COR-L47 (cell line): Measurements from ENCODE around the gene ATF2.
A peak's percentile ranks its signal among the peaks of the same experiment; 100 is the strongest.

Source experiments
- DNase-seq: peaks from one replicate; lab custom pipeline; 2025; lab: John Stamatoyannopoulos, UW

Gene ATF2, protein sequence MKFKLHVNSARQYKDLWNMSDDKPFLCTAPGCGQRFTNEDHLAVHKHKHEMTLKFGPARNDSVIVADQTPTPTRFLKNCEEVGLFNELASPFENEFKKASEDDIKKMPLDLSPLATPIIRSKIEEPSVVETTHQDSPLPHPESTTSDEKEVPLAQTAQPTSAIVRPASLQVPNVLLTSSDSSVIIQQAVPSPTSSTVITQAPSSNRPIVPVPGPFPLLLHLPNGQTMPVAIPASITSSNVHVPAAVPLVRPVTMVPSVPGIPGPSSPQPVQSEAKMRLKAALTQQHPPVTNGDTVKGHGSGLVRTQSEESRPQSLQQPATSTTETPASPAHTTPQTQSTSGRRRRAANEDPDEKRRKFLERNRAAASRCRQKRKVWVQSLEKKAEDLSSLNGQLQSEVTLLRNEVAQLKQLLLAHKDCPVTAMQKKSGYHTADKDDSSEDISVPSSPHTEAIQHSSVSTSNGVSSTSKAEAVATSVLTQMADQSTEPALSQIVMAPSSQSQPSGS

DNA sequence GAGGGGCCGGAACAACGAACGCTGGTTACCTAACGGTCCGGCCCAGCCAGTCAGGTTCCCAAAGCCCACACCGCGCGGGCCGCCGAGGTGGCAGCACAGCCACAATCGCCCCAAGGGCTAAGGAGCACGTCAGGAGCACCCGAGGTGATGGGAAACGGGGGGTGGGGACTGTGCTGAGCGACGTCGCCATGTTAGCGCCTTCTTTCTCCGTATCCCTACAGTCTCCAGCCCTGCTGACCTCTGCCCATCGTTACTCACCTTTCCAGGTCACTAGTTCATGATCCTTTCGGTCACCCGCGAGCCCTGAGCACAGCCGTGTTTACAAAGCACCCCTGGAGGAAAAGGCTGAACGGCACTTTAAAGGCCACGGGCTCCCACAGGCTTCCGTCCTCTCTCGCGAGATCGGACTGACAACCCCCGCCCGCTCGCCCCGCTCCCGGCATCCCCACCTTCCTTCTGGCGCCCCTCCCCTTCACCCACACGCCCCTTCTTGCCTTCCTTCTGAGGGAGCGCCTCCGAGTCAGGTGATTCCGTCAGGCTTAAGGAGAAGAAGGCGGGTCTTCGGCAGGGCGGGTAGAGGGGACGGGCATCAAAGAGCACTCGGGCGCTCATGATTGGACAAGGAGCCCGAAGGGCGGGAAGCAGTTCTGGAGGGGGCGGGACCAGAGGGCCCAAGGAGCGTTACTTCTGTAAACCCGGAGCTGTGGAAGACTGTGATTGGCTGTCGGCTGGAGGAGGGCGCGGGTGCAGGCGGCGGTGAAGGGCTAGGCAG lies at the start of gene ATF2:
TSS of gene ATF2 (minus strand) at position 412 of the 772 bp plus-strand sequence. CDS start 31,760 bp downstream, outside the sequence.
- peak; percentile 99 for DNase-seq

DNA sequence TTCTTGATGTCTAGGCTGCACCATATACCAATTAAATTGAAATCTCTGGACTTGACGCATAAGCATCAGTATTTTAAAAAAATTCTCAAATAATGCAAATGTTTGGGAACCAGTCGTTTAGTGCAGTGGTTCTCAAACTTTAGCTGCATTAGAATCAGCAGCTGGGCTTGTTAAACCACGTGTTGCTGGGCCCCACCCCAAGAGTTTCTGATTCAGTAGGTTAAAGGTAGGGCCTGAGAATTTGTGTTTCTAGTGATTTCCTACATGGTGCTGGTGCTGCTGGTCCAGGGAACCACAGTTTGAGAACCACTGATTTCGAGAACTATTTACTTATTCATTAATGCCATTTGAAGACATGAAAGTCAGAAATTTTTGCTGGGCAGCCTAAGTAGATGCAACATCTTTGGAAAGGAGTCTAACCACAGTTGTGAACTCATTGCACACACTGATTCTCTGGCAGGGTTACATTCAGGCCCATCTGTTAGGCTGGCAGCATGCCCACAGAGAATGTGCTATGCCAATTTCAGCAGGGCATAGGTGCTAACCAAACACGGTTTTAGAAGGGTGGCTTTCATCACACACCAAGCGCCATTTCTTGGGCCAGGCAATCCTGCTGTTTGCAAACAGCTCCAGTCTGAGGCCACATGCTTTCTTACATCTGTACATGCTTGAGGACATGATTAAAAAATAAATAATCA lies 39.9 kb upstream of the ATF2 start:
- peak; percentile 87 for DNase-seq

DNA sequence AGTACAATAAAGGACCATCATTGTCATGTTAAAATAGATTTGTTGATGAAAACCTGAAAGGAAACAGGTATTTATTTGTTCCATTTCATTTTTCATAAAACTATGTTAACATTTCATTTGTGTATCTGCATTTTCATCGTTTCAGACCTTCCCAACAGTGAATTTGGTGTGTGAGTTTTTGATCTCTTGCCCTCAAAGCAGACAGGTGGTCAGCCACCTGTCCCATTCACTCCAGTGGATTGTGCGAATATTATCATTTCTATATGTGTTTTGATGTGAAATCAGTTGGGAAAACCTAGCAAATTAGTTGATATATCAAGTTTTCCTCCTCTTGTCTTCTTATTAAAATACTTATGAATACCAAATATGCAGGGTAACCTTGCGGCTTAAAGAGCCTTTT lies 38.9 kb upstream of the ATF2 start:
- no peak for DNase-seq

GRCh38 chr2:175205523-175205922 lies 37.5 kb upstream of the ATF2 start:
- DNase-seq, result no peak

- peak; percentile 71 for DNase-seq
Observed at GRCh38 chr2:175203621-175204496, 35.9 kb upstream of the ATF2 start.

DNA sequence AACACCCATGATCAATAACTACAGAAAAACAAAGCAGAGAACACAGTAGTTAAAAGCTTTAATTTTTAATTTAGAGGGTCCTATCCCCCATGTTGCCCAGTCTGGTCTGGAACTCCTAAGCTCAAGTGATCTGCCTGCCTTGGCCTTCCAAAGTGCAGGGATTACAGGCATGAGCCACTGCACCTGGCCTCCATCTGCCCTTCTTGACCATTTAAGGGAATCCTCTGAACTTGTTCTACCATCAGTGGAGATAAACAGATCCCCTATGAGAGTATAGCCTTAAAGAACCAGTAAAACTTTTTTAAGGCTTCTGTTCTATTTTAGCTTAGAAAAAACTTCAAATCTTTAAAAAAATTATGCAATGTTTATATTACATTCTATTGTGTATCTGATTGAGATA lies 27.0 kb upstream of the ATF2 start:
- no peak for DNase-seq

GRCh38 chr2:175188761-175189160 lies 20.8 kb upstream of the ATF2 start:
- no peak for DNase-seq

GRCh38 chr2:175187378-175187777 lies 19.4 kb upstream of the ATF2 start:
- DNase-seq, result no peak

GRCh38 chr2:175183674-175184073 lies 15.7 kb upstream of the ATF2 start:
- DNase-seq, result no peak

GRCh38 chr2:175181877-175182308 lies 13.9 kb upstream of the ATF2 start:
- DNase-seq, result no peak

GRCh38 chr2:175181104-175181876 lies 13.3 kb upstream of the ATF2 start, which contains the start of gene ATP5MC3:
TSS of gene ATP5MC3 (minus strand) at chr2:175181710. CDS start at chr2:175181393, 317 bp downstream.
- DNase-seq, result peak; percentile 97

- DNase-seq, result peak; percentile 14
Observed at GRCh38 chr2:175180701-175181103, 12.7 kb upstream of the ATF2 start.

DNA sequence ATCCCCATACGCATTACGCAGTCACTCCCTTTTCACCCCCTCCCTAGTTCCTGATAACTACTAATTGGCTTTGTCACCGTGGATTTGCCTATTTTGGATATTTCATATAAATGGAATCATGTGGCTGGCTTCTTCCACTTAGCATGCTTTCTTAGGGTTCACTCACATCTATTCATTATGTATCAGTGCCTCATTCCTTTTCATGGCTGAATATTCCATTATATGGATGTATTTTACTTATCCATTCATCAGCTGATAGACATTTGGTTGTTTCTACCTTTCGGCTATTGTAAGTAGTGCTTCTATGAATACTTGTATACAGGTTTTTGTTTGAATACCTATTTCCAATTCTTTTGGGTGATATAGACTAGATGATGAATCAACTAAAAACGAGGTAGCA lies 8.6 kb upstream of the ATF2 start:
- no peak for DNase-seq

DNA sequence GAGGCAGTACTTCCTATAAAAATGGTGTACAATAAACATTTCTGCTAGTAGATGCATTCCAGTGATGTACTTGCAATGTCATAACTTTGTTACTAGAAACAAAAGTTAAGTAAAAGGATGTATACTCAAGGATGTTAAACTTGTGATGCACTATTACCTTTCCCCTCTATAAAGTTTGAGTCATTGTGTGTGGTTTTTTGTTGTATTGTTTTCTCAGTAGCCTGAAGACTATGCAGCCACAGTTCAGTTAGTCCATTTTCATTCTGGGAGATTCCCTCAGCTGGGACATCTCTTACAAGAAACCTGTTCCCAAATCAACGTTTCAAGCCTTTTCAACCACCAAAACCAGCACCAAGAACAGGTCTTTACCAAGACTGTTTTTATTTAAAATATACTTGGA lies 7.9 kb upstream of the ATF2 start:
- no peak for DNase-seq

DNA sequence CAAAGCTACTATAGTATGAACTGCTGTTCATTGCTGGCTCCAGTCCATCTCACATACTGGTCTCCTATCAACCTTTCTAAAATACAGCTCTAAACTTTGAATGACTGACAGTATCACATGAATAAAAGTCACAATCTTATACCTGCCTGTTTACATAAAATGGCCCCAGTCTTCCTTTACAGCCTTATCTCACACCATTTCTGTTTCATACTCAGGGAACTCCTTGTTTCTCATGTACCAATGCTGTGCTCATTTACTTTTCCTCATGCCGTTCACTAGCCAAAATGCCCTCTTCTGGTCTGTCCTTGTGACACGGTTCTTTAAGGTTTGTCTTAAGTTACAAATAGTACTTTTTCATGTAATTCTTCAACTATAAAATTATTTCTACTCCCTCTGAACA lies 7.3 kb upstream of the ATF2 start:
- DNase-seq, result no peak

DNA sequence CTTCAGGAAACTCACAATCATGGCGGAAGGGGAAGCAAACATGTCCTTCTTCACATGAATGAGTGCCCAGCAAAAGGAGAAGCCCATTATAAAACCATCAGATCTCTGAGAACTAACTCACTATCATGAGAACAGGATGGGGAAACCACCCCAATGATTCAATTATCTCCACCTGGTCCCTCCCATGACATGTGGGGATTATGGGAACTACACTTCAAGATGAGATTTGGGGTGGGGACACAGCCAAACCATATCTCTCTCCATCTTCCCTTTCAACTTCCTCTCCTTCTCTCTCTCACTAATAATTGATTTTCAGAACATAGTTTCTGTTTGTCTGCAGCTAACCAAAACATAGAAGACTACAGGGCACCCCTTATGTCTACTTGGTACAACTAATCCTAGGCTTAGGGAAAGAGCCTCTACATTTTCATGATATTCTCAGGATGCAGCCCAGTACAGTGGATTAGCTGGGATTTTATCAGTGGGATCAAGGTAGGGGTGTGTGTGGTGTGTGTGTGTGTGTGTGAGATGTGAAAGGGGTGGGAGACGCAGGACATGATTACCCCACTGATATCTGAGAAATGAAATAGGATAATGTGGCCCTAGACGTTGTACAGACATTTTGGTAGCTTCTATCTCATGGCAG lies 2.8 kb upstream of the ATF2 start:
- DNase-seq, result no peak

DNA sequence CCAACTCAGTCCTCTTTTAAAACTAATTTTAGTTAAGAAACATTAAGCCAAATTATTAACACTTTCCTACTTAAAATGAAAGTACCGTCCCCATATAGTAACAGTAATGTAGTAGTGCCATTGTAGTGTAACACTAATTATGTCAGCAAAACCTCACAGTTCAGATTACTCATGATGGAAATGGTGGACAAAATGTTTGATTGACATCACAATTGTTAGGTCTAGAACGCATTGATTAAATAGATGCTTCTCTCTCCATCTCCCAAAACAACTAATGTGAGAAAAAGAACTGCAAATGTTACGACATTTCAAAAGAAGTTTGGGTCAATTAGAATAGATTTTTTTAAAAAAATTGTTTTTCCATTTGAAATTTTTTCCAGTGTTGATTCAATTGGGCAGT lies 1.2 kb upstream of the ATF2 start:
- DNase-seq, result no peak

GRCh38 chr2:175168564-175168945 lies 552 bp upstream of the ATF2 start:
- no peak for DNase-seq

GRCh38 chr2:175167076-175167791 lies 769 bp downstream of the ATF2 start:
- DNase-seq, result peak; percentile 21
